Pancreas (tissue), 10 donors: ENCODE data around the gene DSTN. TPM values are rescaled to one million over a fixed set of nuclear protein-coding genes. Genes with fewer than 3 reads are reported as not detected.

Experiments used
- ATAC-seq, 4 donors: fragments of 200-7000 bp; cut with Tn5 transposase; one replicate each; pipeline versions ENCODE4 v1.8.0 to v1.9.1; 2020; ENCODE audit warnings: mild to moderate bottlenecking in 4 of 4, moderate library complexity in 4 of 4
- DNase-seq, 6 donors: peaks; one replicate each; pipeline ENCODE4 v3.0.0-alpha.2; 2020
- FAIRE-seq: peaks from 2 replicates; lab custom pipeline; 2012; peaks lifted over from hg19 to GRCh38; lab: Jason Lieb, UNC
- H3K27ac ChIP-seq, 4 donors: fragments of 200-600 bp; sonication (generic); 1 replicate in 3 of 4; 2 replicates in 1 of 4; pipeline versions ENCODE4 v1.5.0 to v1.8.0; 2020
- H3K27me3 ChIP-seq, 4 donors: fragments of 200-600 bp; one replicate each; pipeline ENCODE4 v1.8.0; 2021
- H3K36me3 ChIP-seq, 3 donors: fragments of 200-600 bp; sonication (generic) in 1 of 3; one replicate each; pipeline versions ENCODE4 v1.5.0 to v1.8.0; 2020 to 2021
- H3K4me1 ChIP-seq, 3 donors: fragments of 200-600 bp; one replicate each; pipeline ENCODE4 v1.8.0; 2021
- H3K4me3 ChIP-seq, 4 donors: fragments of 200-600 bp; sonication (generic) in 2 of 4; one replicate each; pipeline versions ENCODE4 v1.5.0 to v1.8.0; 2020 to 2021
- H3K9me3 ChIP-seq, 4 donors: fragments of 200-600 bp; one replicate each; pipeline ENCODE4 v1.8.0; 2021
- CTCF ChIP-seq, 4 donors: fragments of 200-600 bp; sonication (generic) in 3 of 4; IDR thresholded peaks; one replicate each; pipeline versions ENCODE4 v1.5.0 to v1.8.0; 2021; ENCODE audit warnings: antibody characterized with exemption in 4 of 4
- WGBS, 2 donors: extraction: QIAGEN DNeasy Blood & Tissue Kit; methylation state at CpG; one replicate each; pipeline ENCODE4 v1.1.7; 2013; 5-methylcytosine and 5-hydroxymethylcytosine counted together
- intact Hi-C, 3 donors: fragments of 100-400 bp; cut with DNase I; formaldehyde crosslinking; loops; one replicate each; pipeline versions ENCODE4 v1.11.1 to v1.14.2; 2022
- polyA plus RNA-seq, 2 donors: library from polyadenylated mRNA; stranded (reverse); fragments of 200-250 nt; gene quantifications; one replicate each; pipeline ENCODE4 v1.2.3, GENCODE V29; 2013
- total RNA-seq, 6 donors: library from RNA; stranded (reverse); fragmentation: NEBNext Ultra II Directional in 4 of 6; extraction: Animal tissue kit (Norgen Biotek cat#: 25700) in 4 of 6; gene quantifications; one replicate each; pipeline versions ENCODE4 v1.2.1 to v1.2.4, GENCODE V29; 2021 to 2023
- donor health status: healthy with polysubstance abuse.
- donor health status: DM: no; HTN: no; CAD: no; lungs with moderate emphysema.
- donor health status: DM: no; HTN: no; CAD: no.
- donor health status: control.
- donor health status: control.
- donor health status: Bipolar disorder and iron deficiency.
- donor health status: DM: yes; HTN: yes; CAD: no.
- donor health status: DM: no; HTN: no; CAD: no.
- donor health status: DM: no; HTN: no; CAD: no.
- donor health status: DM: yes; HTN: yes; CAD: no.

The DSTN gene
- total and polyA plus RNA-seq, 8 donors = 138 to 242 (median 182) TPM

- WGBS, 2 donors = 52 to 72% methylated on average over 4 of the region's 4 CpGs
- Histone ChIP-seq H3K4me1 (peaks cover 0 to 8% (median 6%) of the 10 kb centered on the region in 3 donors), H3K36me3 (no peaks in the 10 kb centered on the region), H3K4me3 (no peak overlapping the region), H3K27ac (no peak overlapping the region), H3K27me3 (no peaks in the 10 kb centered on the region), H3K9me3 (no peaks in the 10 kb centered on the region)
- TF ChIP-seq CTCF (IDR thresholded peaks at IDR 0.05) = no peak
- FAIRE-seq = no peak
- intact Hi-C loops = no loop called here
- no peak for DNase-seq
- no peak for ATAC-seq
Measured at GRCh38 chr20:17565169-17565845, 4.6 kb upstream of the DSTN start.

GRCh38 chr20:17566345-17566744, 3.5 kb upstream of the DSTN start:
- intact Hi-C loops = no loop called here
- Histone ChIP-seq H3K27ac (no peak overlapping the region), H3K4me3 (no peak overlapping the region), H3K27me3 (no peaks in the 10 kb centered on the region), H3K9me3 (no peaks in the 10 kb centered on the region), H3K36me3 (no peaks in the 10 kb centered on the region), H3K4me1 (peaks cover 0 to 8% (median 6%) of the 10 kb centered on the region in 3 donors)
- no peak for FAIRE-seq
- TF ChIP-seq CTCF (IDR thresholded peaks at IDR 0.05) = no peak
- no peak for DNase-seq
- 88 to 91% methylated on average over 3 of the region's 3 CpGs for WGBS, 2 donors
- no peak for ATAC-seq

- WGBS, 2 donors = 60 to 62% methylated on average over 6 of the region's 6 CpGs
- peak overlapping the region in 2 of 4 donors; percentile 73 to 100 for H3K4me3 ChIP-seq
- intact Hi-C loops = no loop called here
- DNase-seq = no peak
- H3K4me1 ChIP-seq = peaks cover 9 to 13% (median 13%) of the 10 kb centered on the region in 3 donors
- ATAC-seq = no peak
- no peak for FAIRE-seq
- H3K27me3 ChIP-seq = no peaks in the 10 kb centered on the region
- no peaks in the 10 kb centered on the region for H3K9me3 ChIP-seq
- peak overlapping the region; percentile 96 to 100 (median 100) for H3K27ac ChIP-seq
- H3K36me3 ChIP-seq = no peaks in the 10 kb centered on the region
- no peak for TF ChIP-seq CTCF (IDR thresholded peaks at IDR 0.05)
Measured at GRCh38 chr20:17568045-17568788, 1.7 kb upstream of the DSTN start.

GRCh38 chr20:17568972-17569521, 828 bp upstream of the DSTN start:
- H3K27ac ChIP-seq = peak overlapping the region; percentile 96 to 100 (median 100)
- no peaks in the 10 kb centered on the region for H3K9me3 ChIP-seq
- peak overlapping the region; percentile 4 to 100 (median 82) for H3K4me3 ChIP-seq
- no peak for TF ChIP-seq CTCF (IDR thresholded peaks at IDR 0.05)
- intact Hi-C loops = no loop called here
- no peaks in the 10 kb centered on the region for H3K36me3 ChIP-seq
- no peak for FAIRE-seq
- peak; percentile 63 to 76 (median 68) for ATAC-seq
- 1% methylated on average over 27 to 37 of the region's 38 CpGs for WGBS, 2 donors
- H3K4me1 ChIP-seq = peaks cover 15 to 20% (median 20%) of the 10 kb centered on the region in 3 donors
- DNase-seq = peak; percentile 84 to 89 (median 87)
- no peaks in the 10 kb centered on the region for H3K27me3 ChIP-seq
